HG03060 (cell line): ENCODE measurements around the gene WNT9A.

Experiments
- ATAC-seq: cut with Tn5 transposase; IDR thresholded peaks from one replicate; pipeline ENCODE4 v1.9.1; 2021; ENCODE audit warnings: low read depth, moderate number of reproducible peaks; ENCODE audit not compliant: unreplicated experiment

The WNT9A gene

GRCh38 chr1:227955808-227956207 lies 8.1 kb upstream of the WNT9A start:
- ATAC-seq: no peak

GRCh38 chr1:227954163-227954850 lies 6.6 kb upstream of the WNT9A start:
- no peak for ATAC-seq

DNA sequence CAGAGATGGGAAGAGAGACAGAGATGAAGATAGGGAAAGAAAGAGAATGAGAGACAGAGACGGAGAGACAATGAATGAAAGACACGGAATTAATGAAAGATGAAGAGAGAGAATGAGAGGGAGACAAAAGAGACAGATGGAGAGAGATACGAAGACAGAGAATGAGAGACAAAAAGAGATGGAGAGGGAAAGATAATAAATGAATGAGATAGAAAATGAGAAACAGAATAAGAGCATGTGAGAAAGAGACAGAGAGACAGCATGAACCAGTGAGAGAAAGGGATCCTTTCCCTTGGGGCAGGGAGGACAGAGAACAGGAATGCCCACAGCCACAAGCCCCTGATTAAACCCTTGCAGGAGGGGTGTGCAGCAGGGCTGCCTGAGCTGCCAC lies 5.3 kb upstream of the WNT9A start:
- no peak for ATAC-seq

GRCh38 chr1:227952374-227953021 lies 4.8 kb upstream of the WNT9A start:
- ATAC-seq: no peak

GRCh38 chr1:227951624-227952373 lies 4.1 kb upstream of the WNT9A start:
- no peak for ATAC-seq

DNA sequence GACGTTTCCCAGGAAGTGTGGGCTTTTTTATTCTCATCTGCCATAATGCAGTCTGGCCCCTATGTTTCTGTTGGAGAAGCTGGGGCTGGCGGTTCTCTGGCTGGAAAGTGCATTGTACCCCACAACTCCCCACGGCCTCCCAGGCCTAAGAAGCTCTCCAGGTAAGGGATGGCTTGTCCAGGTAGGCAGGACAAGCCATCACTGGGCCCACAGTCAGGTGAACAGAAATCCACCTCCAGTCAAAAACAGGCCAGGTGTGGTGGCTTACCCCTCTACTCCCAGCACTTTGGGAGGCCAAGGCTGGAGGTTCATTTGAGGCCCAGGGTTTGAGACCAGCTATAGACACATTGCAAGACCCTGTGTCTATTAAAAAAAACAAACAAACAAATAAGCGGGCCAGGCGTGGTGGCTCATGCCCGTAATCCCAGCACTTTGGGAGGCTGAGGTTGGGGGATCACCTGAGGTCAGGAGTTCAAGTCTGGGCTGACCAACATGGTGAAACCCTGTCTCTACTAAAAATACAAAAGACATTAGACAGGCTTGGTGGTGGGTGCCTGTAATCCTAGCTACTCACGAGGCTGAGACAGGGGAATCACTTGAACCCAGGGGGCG lies 3.1 kb upstream of the WNT9A start:
- ATAC-seq: no peak

- ATAC-seq: no peak
Measured at GRCh38 chr1:227949954-227950734, 2.4 kb upstream of the WNT9A start.

DNA sequence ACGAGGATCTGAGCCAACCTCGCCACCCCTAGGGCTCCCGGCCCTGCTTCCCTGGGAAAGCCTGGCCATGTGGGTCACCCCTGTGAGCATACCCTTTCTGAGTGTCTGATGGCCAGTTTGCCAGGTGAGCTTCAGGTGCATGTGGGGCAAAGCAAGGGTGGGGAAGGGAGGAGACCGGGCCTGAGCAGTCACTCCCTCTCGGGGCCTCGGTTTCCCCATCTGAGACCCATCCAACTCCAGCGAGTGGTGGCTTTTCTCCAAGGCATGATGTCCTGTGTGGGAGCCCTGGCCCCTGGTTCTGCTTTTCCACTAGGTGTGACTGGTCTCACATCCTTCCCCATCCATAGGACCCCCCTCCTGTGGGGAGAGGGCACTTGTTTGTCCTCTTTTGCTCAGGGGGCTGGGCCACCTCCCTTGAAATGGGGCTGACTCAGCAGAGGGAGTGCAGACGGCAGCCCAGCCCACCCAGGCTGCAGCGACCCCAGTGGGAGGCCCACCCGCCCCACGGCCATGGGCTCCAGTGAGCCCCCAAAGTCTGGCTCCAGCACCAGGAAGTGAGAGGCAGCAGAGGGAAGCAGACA lies 1.7 kb upstream of the WNT9A start:
- no peak for ATAC-seq

GRCh38 chr1:227948493-227949260 lies 945 bp upstream of the WNT9A start:
- ATAC-seq: no peak

GRCh38 chr1:227947386-227947675 lies 401 bp downstream of the WNT9A start:
- ATAC-seq: no peak

DNA sequence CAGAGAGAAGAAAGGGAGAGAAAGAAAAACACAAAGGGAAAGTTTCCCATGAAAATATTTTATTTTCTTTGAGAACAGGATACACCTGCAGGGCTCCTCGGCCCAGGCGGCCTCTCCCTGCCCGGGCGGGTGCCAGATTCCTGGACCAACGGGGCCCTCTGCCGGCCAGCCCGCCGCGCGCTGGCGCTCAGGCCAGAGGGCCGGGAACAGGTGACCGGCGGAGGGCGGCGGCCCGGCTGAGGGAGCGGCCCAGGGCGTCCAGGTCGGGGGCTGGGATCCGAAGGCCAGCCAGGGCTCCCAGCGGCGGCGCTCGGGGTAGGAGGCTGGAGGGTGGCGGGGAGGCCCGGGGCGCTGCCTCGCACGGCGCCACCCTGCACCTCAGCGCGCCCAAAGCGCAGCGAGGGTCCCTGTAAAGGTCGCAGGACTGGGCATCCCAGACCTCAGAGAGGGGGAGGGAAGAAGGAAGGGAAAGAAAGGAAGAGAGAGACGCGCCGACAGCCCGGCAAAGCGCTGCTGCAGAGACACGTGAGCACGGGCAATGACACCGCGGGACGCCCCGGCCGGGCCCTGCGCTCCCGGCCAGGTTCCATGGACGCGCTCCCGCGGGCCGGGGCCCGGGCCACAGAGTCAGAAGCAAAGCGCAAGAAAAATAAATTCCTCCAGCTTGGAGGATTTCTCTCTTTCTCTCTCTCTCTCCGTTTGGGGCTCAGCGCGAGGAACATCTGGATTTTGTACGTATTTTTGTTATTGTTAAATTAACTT lies 927 bp downstream of the WNT9A start:
- ATAC-seq: no peak

DNA sequence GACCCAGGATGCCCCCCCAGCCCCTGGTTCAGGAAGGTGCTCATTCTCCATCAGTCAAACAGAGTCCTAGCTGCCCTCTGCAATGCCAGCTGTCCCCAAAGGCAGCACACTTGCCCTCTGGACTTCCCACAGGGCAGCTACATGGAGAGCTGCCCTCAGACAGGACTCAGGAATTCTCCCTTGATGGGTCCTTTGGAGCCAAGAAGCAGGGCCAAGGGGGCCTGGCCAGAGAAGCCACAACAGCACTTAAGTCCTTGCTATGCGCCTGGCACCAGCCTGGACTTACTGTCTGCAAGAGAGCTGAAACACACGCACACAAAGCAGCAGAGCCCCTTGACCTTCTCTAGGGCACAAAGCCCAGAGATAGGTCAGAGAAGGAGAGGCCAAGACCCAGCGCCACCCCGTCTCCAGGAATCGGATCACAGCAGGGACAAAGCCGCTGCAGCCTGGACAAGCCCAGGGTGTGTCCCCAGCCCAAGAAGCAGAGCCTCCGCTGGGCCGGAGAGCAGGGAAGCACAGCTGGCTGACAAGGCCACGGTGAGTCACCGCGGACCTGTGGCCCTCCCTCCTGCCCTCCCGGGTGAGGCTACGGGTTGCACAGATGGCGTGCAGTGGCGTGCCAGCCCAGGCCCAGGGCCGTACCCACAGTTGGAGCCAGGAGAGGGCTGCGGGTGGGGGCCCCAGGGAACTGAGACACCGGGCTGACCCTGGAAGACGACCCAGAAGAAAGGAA lies 1.7 kb downstream of the WNT9A start:
- ATAC-seq: no peak

DNA sequence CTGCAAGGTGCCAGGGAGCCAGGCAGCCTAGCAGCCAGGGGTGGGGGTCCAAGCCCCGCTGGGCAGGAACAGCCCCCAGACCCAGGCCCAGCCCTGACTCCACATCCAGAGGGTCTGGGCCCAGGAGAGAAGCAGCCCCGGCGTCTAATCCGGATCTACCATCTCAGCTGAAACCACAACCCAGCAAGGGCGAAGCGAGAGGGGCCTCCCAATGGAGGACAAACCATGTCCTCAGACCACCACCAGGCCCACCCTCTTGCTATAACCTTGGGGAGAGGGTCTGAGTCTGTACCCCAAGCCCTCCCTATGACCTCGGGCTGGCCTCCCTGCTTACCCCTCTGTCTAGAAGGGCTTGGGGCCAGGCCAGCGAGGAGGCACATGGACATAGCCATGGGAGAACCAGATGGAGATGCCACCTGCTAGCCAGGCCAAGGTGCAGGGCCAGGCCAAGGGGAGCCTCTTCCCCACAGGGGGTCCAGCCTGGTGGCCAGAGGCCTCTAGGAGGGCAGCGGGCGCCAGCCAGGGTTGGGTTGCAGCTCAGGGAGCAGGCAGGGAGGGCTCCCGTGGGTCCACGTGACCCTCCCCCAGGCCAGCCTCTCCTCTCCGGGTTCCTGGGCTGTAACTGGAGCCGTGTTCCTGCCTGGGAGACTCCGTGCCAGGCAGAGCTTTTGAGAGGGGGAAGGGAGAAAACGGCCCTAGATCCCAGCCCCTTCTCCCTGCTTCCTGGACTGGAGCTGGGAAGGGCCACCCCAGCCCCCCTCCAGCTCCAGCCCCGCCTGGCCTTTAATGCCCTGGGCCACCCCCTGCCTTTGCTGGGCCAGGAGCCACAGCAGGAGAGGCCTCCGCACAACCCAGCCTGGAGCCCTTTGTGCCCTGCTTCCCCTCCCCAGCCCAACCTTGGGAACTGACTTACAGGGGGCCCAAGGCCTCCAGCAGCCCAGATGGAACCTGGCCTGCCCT lies 2.5 kb downstream of the WNT9A start:
- ATAC-seq: no peak

DNA sequence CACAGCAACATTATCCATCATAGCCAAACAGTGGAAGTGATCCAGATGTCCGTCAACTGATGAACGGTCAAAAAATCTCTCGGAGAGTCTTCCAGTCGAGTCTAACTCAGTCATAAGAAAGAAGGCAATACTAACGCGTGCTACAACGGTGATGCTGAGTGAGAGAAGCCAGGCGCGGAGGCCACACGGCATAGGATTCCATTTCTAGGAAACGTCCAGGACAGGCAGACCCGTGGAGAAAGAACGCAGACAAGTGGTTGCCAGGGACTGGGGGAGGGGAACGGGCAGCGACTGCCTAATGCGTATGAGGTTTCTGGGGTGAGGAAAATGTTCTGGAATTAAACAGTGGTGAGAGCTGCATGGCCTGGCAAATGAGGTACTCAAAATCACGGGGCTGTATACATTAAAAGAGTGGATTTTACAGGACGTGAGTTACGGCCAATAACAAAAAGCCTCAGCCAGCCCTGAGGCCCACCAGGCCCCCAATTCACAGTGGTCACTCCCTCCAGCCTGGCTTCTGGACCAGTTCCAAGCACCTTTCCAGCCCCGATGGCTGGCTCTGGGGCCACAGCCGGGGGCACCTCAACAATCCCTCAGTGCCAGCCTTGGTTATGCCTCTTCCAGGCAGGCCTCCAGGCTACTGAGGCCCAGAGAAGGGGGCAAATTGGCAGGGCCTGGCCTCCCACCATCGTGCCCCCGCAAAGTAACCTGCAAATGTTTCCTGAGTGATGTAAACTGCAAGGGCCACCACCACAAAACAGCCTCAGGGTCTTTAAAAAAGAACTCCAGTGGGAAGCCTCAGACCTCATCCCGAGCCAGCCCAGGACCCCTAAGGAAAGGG lies 3.4 kb downstream of the WNT9A start:
- no peak for ATAC-seq

- no peak for ATAC-seq
Measured at GRCh38 chr1:227943381-227944089, 4.2 kb downstream of the WNT9A start.
